WTC11 (cell line): ENCODE data around the gene HNRNPH2. TPM values are rescaled to one million over a fixed set of nuclear protein-coding genes. Genes with fewer than 3 reads are reported as not detected.

ENCODE experiments used
- ATAC-seq: fragments of 200-7000 bp; cut with Tn5 transposase; 2 replicates; pipeline ENCODE4 v1.10.0; 2021; ENCODE audit warnings: mild to moderate bottlenecking, moderate library complexity
- Bru-seq: library from RNA; stranded (reverse); fragments of 400-500 nt; gene quantifications from one replicate; lab custom pipeline; 2021; lab: Mats Ljungman, UMichigan
- CTCF ChIA-PET: fragments of 300-600 bp; sonication (Branson Sonifier 250); formaldehyde crosslinking; loops from one replicate; lab custom pipeline; 2021; ENCODE audit warnings: antibody characterized with exemption; lab: Charles Lee
- POLR2A ChIA-PET: fragments of 350-600 bp; sonication (Branson Sonifier 250); formaldehyde crosslinking; loops from one replicate; lab custom pipeline; 2021; ENCODE audit warnings: antibody characterized with exemption; lab: Charles Lee
- DNase-seq: peaks from one replicate; pipeline ENCODE4 v3.0.0; 2021; ENCODE audit warnings: low spot score
- H3K27ac Mint-ChIP-seq: 2 replicates; pipeline ENCODE4 v1.8.0; 2021; ENCODE audit warnings: mixed read lengths
- H3K27me3 Mint-ChIP-seq: 2 replicates; pipeline ENCODE4 v1.8.0; 2021; ENCODE audit warnings: low read depth, mild to moderate bottlenecking, moderate library complexity, mixed read lengths
- H3K36me3 Mint-ChIP-seq: 2 replicates; pipeline ENCODE4 v1.8.0; 2021; ENCODE audit warnings: mixed read lengths
- H3K4me1 Mint-ChIP-seq: 2 replicates; pipeline ENCODE4 v1.8.0; 2022; ENCODE audit warnings: mixed read lengths
- H3K4me3 Mint-ChIP-seq: 2 replicates; pipeline ENCODE4 v1.8.0; 2021; ENCODE audit warnings: mild to moderate bottlenecking, moderate library complexity, mixed read lengths
- H3K9me3 Mint-ChIP-seq: 2 replicates; pipeline ENCODE4 v1.8.0; 2021; ENCODE audit warnings: mixed read lengths
- ELF4 ChIP-seq: sonication (generic); formaldehyde crosslinking; IDR thresholded peaks from 2 replicates; pipeline ENCODE4 v1.8.1; 2022; ENCODE audit warnings: low read depth, mild to moderate bottlenecking, moderate library complexity, missing genetic modification reagents
- FOXK1 ChIP-seq: sonication (generic); formaldehyde crosslinking; IDR thresholded peaks from 2 replicates; pipeline ENCODE4 v1.8.0; 2022; ENCODE audit warnings: mild to moderate bottlenecking, moderate library complexity, missing genetic modification reagents
- MYBL2 ChIP-seq: sonication (generic); formaldehyde crosslinking; IDR thresholded peaks from 2 replicates; pipeline ENCODE4 v1.8.1; 2023; ENCODE audit warnings: mild to moderate bottlenecking, moderate library complexity, missing genetic modification reagents
- NFE2L1 ChIP-seq: sonication (generic); formaldehyde crosslinking; IDR thresholded peaks from 2 replicates; pipeline ENCODE4 v1.8.1; 2023; ENCODE audit warnings: missing genetic modification reagents
- SP1 ChIP-seq: sonication (generic); formaldehyde crosslinking; conservative IDR thresholded peaks from 2 replicates; pipeline ENCODE4 v1.8.1; 2022; ENCODE audit warnings: missing genetic modification reagents
- TEAD4 ChIP-seq: sonication (generic); formaldehyde crosslinking; IDR thresholded peaks from 2 replicates; pipeline ENCODE4 v1.8.0; 2022; ENCODE audit warnings: mild to moderate bottlenecking, missing genetic modification reagents
- ZNF232 ChIP-seq: sonication (generic); formaldehyde crosslinking; IDR thresholded peaks from 2 replicates; pipeline ENCODE4 v1.8.0; 2022; ENCODE audit warnings: mild to moderate bottlenecking, missing genetic modification reagents
- ZNF416 ChIP-seq: fragments of 250-450 bp; sonication (Bioruptor Pico); IDR thresholded peaks from 2 replicates; pipeline ENCODE4 v1.9.0; 2021; ENCODE audit warnings: mild to moderate bottlenecking, inconsistent platforms
- ZNF423 ChIP-seq: fragments of 250-450 bp; sonication (Bioruptor Pico); IDR thresholded peaks from 2 replicates; pipeline ENCODE4 v2.1.2; 2022; ENCODE audit warnings: mild to moderate bottlenecking, moderate library complexity
- ZNF671 ChIP-seq: fragments of 250-450 bp; sonication (Bioruptor Pico); IDR thresholded peaks from 2 replicates; pipeline ENCODE4 v1.8.0; 2021; ENCODE audit warnings: mild to moderate bottlenecking
- long read RNA-seq, 3 experiments: library from RNA in 1 of 3; library from capped mRNA in 1 of 3; library from polyadenylated mRNA in 1 of 3; unstranded in 2 of 3; stranded (forward) in 1 of 3; transcript quantifications; one replicate each; pipeline ENCODE4 v2.0.0, GENCODE V29; 2021
- total RNA-seq: library from RNA; stranded (reverse); gene quantifications from 3 replicates; pipeline ENCODE4 v1.2.3, GENCODE V29; 2021
- TF ChIP-seq, protein P1 (sequence below): sonication (generic); formaldehyde crosslinking; IDR thresholded peaks from 2 replicates; pipeline ENCODE4 v1.8.1; 2022; ENCODE audit warnings: missing genetic modification reagents, borderline replicate concordance
- TF ChIP-seq, protein P2 (sequence below): fragments of 250-450 bp; sonication (Bioruptor Pico); IDR thresholded peaks from 2 replicates; pipeline ENCODE4 v1.9.0; 2021; ENCODE audit warnings: mild to moderate bottlenecking
- TF ChIP-seq, protein P3 (sequence below): sonication (generic); formaldehyde crosslinking; IDR thresholded peaks from 2 replicates; pipeline ENCODE4 v1.8.0; 2023; ENCODE audit warnings: missing genetic modification reagents, mild to moderate bottlenecking, borderline replicate concordance
- TF ChIP-seq, protein P4 (sequence below): sonication (generic); formaldehyde crosslinking; IDR thresholded peaks from 2 replicates; pipeline ENCODE4 v1.8.1; 2022; ENCODE audit warnings: low read depth, mild to moderate bottlenecking, moderate library complexity, missing genetic modification reagents, borderline replicate concordance
- TF ChIP-seq, protein P5 (sequence below): sonication (generic); formaldehyde crosslinking; conservative IDR thresholded peaks from 2 replicates; pipeline ENCODE4 v1.8.1; 2022; ENCODE audit warnings: mild to moderate bottlenecking, missing genetic modification reagents
- TF ChIP-seq, protein P6 (sequence below): sonication (generic); formaldehyde crosslinking; IDR thresholded peaks from 2 replicates; pipeline ENCODE4 v1.8.0; 2022; ENCODE audit warnings: mild to moderate bottlenecking, missing genetic modification reagents
- TF ChIP-seq, protein P7 (sequence below): fragments of 250-450 bp; sonication (Bioruptor Pico); IDR thresholded peaks from 2 replicates; pipeline ENCODE4 v1.9.0; 2021; ENCODE audit warnings: mild to moderate bottlenecking, borderline replicate concordance

HNRNPH2 gene, protein sequence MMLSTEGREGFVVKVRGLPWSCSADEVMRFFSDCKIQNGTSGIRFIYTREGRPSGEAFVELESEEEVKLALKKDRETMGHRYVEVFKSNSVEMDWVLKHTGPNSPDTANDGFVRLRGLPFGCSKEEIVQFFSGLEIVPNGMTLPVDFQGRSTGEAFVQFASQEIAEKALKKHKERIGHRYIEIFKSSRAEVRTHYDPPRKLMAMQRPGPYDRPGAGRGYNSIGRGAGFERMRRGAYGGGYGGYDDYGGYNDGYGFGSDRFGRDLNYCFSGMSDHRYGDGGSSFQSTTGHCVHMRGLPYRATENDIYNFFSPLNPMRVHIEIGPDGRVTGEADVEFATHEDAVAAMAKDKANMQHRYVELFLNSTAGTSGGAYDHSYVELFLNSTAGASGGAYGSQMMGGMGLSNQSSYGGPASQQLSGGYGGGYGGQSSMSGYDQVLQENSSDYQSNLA
- total RNA-seq = 61.2 to 70.9 TPM (median 65.8 TPM) in 3 replicates
- percentile 98 among the genes with signal in this experiment for Bru-seq, nascent RNA
- long read RNA-seq, experiment 1, transcript HNRNPH2-201 (2 exons, 2,223 nt) = major isoform, 450 of 491 reads
- long read RNA-seq, experiment 1, partial matches to known transcripts = 40 of 491 reads
- long read RNA-seq, experiment 1, other reads (novel, unspliced or antisense) = 1 of 491 reads
- long read RNA-seq, experiment 2, transcript HNRNPH2-201 (2 exons, 2,223 nt) = major isoform, 70 of 120 reads
- long read RNA-seq, experiment 2, partial matches to known transcripts = 49 of 120 reads
- long read RNA-seq, experiment 2, other reads (novel, unspliced or antisense) = 1 of 120 reads
- long read RNA-seq, experiment 3, transcript HNRNPH2-201 (2 exons, 2,223 nt) = major isoform, 199 of 245 reads
- long read RNA-seq, experiment 3, partial matches to known transcripts = 46 of 245 reads
- long read RNA-seq, experiment 3, other reads (novel, unspliced or antisense) = 0 of 245 reads

DNA sequence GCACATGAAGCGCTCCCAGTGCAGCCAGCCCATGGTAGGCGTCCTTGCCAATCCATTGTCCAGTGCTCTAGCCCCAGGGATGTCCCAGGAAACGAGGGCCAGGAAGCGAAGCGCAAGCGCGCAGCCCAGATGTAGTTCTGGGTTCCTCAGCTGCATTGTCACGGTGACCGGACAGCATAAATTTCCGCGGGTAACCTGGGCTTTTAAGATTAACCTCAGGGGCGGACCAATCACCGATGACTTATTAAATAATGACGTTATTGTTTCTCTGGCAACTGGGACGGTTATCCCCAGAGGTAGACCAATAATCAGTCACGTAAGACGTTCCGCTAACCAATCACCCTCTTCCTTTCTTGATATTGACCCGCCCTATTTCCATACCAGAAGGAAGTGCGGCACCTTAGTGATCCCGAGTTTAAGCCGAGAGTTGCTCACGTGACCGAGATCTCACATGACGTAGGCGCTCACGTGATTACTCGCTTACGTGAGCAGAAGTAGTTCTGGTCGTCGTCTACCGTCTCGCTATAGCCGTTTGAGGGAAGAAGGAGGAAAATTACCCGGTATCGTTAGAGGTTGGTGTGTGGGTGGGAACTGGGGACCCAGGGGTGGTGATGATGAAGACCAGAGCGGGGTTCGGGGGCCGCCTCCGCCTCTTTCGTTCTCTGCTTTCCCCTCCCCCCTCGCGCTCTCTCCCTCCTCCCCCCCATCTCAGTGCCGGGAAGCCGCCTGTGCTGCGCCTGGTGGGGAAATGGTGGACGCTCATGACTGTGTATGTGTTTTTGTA lies at the start of gene HNRNPH2, which contains the start of gene GLA:
Gene HNRNPH2, plus strand, starts transcription at position 475 of the 784 bp plus-strand sequence. CDS start 3,767 bp downstream, outside the sequence.
Gene GLA, minus strand, starts transcription at position 178 of the 784 bp plus-strand sequence. Its CDS starts 22 bp downstream, at position 156.
- CTCF ChIA-PET = no interaction called here
- peaks cover 22% of the 10 kb centered on the region for H3K36me3 Mint-ChIP-seq
- peak; percentile 80 for DNase-seq
- no peaks in the 10 kb centered on the region for H3K9me3 Mint-ChIP-seq
- H3K27me3 Mint-ChIP-seq = no peaks in the 10 kb centered on the region
- peak within 1 kb of the TSS; percentile 99 for H3K4me3 Mint-ChIP-seq
- peak; percentile 96 for ATAC-seq
- POLR2A ChIA-PET = interaction anchor here (0.6 kb wide), 1 partner anchor 17 kb away, joined by 4 read pairs; the partner anchor contains the start of gene RPL36A
- H3K27ac Mint-ChIP-seq = peak within 1 kb of the TSS; percentile 99
- peaks cover 14% of the 10 kb centered on the region for H3K4me1 Mint-ChIP-seq
- TF ChIP-seq TEAD4 (CRISPR knock-in tag) (no peak), MYBL2 (CRISPR knock-in tag) (peak; percentile 64; the same call in 1 of the 2 replicates), NFE2L1 (no peak), ZNF416 (CRISPR knock-in tag) (no peak), SP1 (CRISPR knock-in tag) (peak; percentile 43; the same call in 1 of the 2 replicates), ZNF423 (no peak), ZNF232 (CRISPR knock-in tag) (no peak), ELF4 (CRISPR knock-in tag) (no peak), FOXK1 (peak; percentile 51; the same call in 1 of the 2 replicates), ZNF671 (CRISPR knock-in tag) (no peak)
- TF ChIP-seq, protein P1, sequence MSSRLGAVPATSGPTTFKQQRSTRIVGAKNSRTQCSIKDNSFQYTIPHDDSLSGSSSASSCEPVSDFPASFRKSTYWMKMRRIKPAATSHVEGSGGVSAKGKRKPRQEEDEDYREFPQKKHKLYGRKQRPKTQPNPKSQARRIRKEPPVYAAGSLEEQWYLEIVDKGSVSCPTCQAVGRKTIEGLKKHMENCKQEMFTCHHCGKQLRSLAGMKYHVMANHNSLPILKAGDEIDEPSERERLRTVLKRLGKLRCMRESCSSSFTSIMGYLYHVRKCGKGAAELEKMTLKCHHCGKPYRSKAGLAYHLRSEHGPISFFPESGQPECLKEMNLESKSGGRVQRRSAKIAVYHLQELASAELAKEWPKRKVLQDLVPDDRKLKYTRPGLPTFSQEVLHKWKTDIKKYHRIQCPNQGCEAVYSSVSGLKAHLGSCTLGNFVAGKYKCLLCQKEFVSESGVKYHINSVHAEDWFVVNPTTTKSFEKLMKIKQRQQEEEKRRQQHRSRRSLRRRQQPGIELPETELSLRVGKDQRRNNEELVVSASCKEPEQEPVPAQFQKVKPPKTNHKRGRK (CRISPR knock-in tag) = no peak
- TF ChIP-seq, protein P2, sequence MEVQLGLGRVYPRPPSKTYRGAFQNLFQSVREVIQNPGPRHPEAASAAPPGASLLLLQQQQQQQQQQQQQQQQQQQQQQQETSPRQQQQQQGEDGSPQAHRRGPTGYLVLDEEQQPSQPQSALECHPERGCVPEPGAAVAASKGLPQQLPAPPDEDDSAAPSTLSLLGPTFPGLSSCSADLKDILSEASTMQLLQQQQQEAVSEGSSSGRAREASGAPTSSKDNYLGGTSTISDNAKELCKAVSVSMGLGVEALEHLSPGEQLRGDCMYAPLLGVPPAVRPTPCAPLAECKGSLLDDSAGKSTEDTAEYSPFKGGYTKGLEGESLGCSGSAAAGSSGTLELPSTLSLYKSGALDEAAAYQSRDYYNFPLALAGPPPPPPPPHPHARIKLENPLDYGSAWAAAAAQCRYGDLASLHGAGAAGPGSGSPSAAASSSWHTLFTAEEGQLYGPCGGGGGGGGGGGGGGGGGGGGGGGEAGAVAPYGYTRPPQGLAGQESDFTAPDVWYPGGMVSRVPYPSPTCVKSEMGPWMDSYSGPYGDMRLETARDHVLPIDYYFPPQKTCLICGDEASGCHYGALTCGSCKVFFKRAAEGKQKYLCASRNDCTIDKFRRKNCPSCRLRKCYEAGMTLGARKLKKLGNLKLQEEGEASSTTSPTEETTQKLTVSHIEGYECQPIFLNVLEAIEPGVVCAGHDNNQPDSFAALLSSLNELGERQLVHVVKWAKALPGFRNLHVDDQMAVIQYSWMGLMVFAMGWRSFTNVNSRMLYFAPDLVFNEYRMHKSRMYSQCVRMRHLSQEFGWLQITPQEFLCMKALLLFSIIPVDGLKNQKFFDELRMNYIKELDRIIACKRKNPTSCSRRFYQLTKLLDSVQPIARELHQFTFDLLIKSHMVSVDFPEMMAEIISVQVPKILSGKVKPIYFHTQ (CRISPR knock-in tag) = no peak
- TF ChIP-seq, protein P3, sequence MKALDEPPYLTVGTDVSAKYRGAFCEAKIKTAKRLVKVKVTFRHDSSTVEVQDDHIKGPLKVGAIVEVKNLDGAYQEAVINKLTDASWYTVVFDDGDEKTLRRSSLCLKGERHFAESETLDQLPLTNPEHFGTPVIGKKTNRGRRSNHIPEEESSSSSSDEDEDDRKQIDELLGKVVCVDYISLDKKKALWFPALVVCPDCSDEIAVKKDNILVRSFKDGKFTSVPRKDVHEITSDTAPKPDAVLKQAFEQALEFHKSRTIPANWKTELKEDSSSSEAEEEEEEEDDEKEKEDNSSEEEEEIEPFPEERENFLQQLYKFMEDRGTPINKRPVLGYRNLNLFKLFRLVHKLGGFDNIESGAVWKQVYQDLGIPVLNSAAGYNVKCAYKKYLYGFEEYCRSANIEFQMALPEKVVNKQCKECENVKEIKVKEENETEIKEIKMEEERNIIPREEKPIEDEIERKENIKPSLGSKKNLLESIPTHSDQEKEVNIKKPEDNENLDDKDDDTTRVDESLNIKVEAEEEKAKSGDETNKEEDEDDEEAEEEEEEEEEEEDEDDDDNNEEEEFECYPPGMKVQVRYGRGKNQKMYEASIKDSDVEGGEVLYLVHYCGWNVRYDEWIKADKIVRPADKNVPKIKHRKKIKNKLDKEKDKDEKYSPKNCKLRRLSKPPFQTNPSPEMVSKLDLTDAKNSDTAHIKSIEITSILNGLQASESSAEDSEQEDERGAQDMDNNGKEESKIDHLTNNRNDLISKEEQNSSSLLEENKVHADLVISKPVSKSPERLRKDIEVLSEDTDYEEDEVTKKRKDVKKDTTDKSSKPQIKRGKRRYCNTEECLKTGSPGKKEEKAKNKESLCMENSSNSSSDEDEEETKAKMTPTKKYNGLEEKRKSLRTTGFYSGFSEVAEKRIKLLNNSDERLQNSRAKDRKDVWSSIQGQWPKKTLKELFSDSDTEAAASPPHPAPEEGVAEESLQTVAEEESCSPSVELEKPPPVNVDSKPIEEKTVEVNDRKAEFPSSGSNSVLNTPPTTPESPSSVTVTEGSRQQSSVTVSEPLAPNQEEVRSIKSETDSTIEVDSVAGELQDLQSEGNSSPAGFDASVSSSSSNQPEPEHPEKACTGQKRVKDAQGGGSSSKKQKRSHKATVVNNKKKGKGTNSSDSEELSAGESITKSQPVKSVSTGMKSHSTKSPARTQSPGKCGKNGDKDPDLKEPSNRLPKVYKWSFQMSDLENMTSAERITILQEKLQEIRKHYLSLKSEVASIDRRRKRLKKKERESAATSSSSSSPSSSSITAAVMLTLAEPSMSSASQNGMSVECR = no peak
- TF ChIP-seq, protein P4, sequence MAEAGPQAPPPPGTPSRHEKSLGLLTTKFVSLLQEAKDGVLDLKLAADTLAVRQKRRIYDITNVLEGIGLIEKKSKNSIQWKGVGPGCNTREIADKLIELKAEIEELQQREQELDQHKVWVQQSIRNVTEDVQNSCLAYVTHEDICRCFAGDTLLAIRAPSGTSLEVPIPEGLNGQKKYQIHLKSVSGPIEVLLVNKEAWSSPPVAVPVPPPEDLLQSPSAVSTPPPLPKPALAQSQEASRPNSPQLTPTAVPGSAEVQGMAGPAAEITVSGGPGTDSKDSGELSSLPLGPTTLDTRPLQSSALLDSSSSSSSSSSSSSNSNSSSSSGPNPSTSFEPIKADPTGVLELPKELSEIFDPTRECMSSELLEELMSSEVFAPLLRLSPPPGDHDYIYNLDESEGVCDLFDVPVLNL (CRISPR knock-in tag) = no peak
- TF ChIP-seq, protein P5, sequence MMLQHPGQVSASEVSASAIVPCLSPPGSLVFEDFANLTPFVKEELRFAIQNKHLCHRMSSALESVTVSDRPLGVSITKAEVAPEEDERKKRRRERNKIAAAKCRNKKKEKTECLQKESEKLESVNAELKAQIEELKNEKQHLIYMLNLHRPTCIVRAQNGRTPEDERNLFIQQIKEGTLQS (CRISPR knock-in tag) = no peak
- TF ChIP-seq, protein P6, sequence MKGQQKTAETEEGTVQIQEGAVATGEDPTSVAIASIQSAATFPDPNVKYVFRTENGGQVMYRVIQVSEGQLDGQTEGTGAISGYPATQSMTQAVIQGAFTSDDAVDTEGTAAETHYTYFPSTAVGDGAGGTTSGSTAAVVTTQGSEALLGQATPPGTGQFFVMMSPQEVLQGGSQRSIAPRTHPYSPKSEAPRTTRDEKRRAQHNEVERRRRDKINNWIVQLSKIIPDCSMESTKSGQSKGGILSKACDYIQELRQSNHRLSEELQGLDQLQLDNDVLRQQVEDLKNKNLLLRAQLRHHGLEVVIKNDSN (CRISPR knock-in tag) = peak; percentile 98
- TF ChIP-seq, protein P7, sequence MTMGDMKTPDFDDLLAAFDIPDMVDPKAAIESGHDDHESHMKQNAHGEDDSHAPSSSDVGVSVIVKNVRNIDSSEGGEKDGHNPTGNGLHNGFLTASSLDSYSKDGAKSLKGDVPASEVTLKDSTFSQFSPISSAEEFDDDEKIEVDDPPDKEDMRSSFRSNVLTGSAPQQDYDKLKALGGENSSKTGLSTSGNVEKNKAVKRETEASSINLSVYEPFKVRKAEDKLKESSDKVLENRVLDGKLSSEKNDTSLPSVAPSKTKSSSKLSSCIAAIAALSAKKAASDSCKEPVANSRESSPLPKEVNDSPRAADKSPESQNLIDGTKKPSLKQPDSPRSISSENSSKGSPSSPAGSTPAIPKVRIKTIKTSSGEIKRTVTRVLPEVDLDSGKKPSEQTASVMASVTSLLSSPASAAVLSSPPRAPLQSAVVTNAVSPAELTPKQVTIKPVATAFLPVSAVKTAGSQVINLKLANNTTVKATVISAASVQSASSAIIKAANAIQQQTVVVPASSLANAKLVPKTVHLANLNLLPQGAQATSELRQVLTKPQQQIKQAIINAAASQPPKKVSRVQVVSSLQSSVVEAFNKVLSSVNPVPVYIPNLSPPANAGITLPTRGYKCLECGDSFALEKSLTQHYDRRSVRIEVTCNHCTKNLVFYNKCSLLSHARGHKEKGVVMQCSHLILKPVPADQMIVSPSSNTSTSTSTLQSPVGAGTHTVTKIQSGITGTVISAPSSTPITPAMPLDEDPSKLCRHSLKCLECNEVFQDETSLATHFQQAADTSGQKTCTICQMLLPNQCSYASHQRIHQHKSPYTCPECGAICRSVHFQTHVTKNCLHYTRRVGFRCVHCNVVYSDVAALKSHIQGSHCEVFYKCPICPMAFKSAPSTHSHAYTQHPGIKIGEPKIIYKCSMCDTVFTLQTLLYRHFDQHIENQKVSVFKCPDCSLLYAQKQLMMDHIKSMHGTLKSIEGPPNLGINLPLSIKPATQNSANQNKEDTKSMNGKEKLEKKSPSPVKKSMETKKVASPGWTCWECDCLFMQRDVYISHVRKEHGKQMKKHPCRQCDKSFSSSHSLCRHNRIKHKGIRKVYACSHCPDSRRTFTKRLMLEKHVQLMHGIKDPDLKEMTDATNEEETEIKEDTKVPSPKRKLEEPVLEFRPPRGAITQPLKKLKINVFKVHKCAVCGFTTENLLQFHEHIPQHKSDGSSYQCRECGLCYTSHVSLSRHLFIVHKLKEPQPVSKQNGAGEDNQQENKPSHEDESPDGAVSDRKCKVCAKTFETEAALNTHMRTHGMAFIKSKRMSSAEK (CRISPR knock-in tag) = no peak
